GM12878 (cell line): ENCODE data around the gene LMO3. TPM values are rescaled to one million over a fixed set of nuclear protein-coding genes. Genes with fewer than 3 reads are reported as not detected.

Experiments
- ATAC-seq: fragments of 200-7000 bp; cut with Tn5 transposase; 3 replicates; pipeline ENCODE4 v1.9.1; 2020; ENCODE audit warnings: mild to moderate bottlenecking, moderate library complexity
- BruUV-seq: library from RNA; stranded (reverse); fragments of 400-500 nt; replicated peaks from 2 replicates; lab custom pipeline; 2021; lab: Mats Ljungman, UMichigan
- CTCF ChIA-PET: fragments of 300-600 bp; sonication (Branson Sonifier 250); formaldehyde crosslinking; extraction: SDS; loops from one replicate; lab custom pipeline; 2021; ENCODE audit warnings: inconsistent platforms; lab: Yijun Ruan, JAX
- POLR2A ChIA-PET: fragments of 350-600 bp; formaldehyde crosslinking; extraction: SDS; loops from one replicate; lab custom pipeline; 2021; ENCODE audit warnings: inconsistent platforms; lab: Charles Lee
- RAD21 ChIA-PET: fragments of 300-600 bp; sonication (Branson Sonifier 250); formaldehyde crosslinking; loops from one replicate; lab custom pipeline; 2023; ENCODE audit warnings: antibody characterized with exemption; ENCODE audit not compliant: unreplicated experiment; lab: Charles Lee
- SMC1A ChIA-PET: fragments of 300-600 bp; sonication (Branson Sonifier 250); formaldehyde crosslinking; loops from one replicate; lab custom pipeline; 2023; ENCODE audit not compliant: unreplicated experiment, uncharacterized antibody; lab: Charles Lee
- DNase-seq: peaks from one replicate; pipeline ENCODE4 v3.0.0-alpha.2; 2011; ENCODE audit warnings: low read depth, low spot score
- FAIRE-seq: peaks from 3 replicates; lab custom pipeline; 2011; peaks lifted over from hg19 to GRCh38; lab: Jason Lieb, UNC
- H2AFZ ChIP-seq: 2 replicates; pipeline ENCODE4 v1.6.0; 2011; ENCODE audit warnings: low read depth, low read length, control low read depth; ENCODE audit not compliant: control insufficient read depth
- H3K27ac ChIP-seq: 2 replicates; pipeline ENCODE4 v1.5.1; 2011; ENCODE audit warnings: control low read depth; ENCODE audit not compliant: control insufficient read depth, insufficient read depth
- H3K27me3 ChIP-seq, 2 experiments: replicated peaks in 1 of 2; 2 replicates each; pipeline versions ENCODE4 v1.6.0 to v1.6.1; 2011; ENCODE audit warnings: low read length in 1 of 2; ENCODE audit not compliant: control insufficient read depth in 2 of 2, insufficient read depth in 2 of 2
- H3K36me3 ChIP-seq, 2 experiments: 2 replicates each; pipeline ENCODE4 v1.5.1; 2011; ENCODE audit warnings: low read length in 1 of 2; ENCODE audit not compliant: control insufficient read depth in 2 of 2, insufficient read depth in 2 of 2
- H3K4me1 ChIP-seq: 2 replicates; pipeline ENCODE4 v1.6.1; 2011; ENCODE audit warnings: mild to moderate bottlenecking, low read length, moderate library complexity, mixed read lengths; ENCODE audit not compliant: control insufficient read depth, insufficient read depth
- H3K4me2 ChIP-seq: 2 replicates; pipeline ENCODE4 v1.6.0; 2011; ENCODE audit warnings: control low read depth; ENCODE audit not compliant: control insufficient read depth, insufficient read depth
- H3K4me3 ChIP-seq: fragments of 200-600 bp; sonication (generic); 2 replicates; pipeline ENCODE4 v1.5.1; 2016
- H3K79me2 ChIP-seq: 2 replicates; pipeline ENCODE4 v1.6.0; 2011; ENCODE audit warnings: low read length; ENCODE audit not compliant: control insufficient read depth, insufficient read depth
- H3K9ac ChIP-seq: 2 replicates; pipeline ENCODE4 v1.8.0; 2011; ENCODE audit warnings: low read length, control low read depth, mixed read lengths; ENCODE audit not compliant: control insufficient read depth, insufficient read depth
- H3K9me3 ChIP-seq: replicated peaks from 3 replicates; pipeline ENCODE4 v1.5.1; 2011; ENCODE audit warnings: mild to moderate bottlenecking, low read length; ENCODE audit not compliant: control insufficient read depth, insufficient read depth
- H4K20me1 ChIP-seq: 2 replicates; pipeline ENCODE4 v1.6.0; 2011; ENCODE audit not compliant: control insufficient read depth, insufficient read depth
- BHLHE40 ChIP-seq, 2 experiments: fragments of 450-650 bp in 1 of 2; IDR thresholded peaks; 2 replicates each; pipeline ENCODE4 v1.6.1; 2011 to 2017; ENCODE audit warnings: low read depth in 2 of 2, borderline replicate concordance in 1 of 2, improper control_type of control experiment in 1 of 2, low read length in 1 of 2, mild to moderate bottlenecking in 1 of 2
- FOS ChIP-seq: IDR thresholded peaks from 3 replicates; pipeline ENCODE4 v1.6.1; 2011; ENCODE audit warnings: borderline replicate concordance; ENCODE audit not compliant: insufficient read length; ENCODE audit errors: extremely low read depth
- MLLT1 ChIP-seq: fragments of 450-650 bp; IDR thresholded peaks from 2 replicates; pipeline ENCODE4 v1.6.1; 2016; ENCODE audit warnings: mild to moderate bottlenecking
- SMARCA5 ChIP-seq: fragments of 450-650 bp; IDR thresholded peaks from 2 replicates; pipeline ENCODE4 v1.6.1; 2017; ENCODE audit warnings: mild to moderate bottlenecking
- WGBS: methylation state at CpG from one replicate; pipeline ENCODE4 v1.1.6; 2016; ENCODE audit warnings: low lambda C conversion rate; ENCODE audit not compliant: insufficient replicate concordance, insufficient coverage; ENCODE audit errors: missing lambda C conversion rate; 5-methylcytosine and 5-hydroxymethylcytosine counted together
- in situ Hi-C: fragments of 300-500 bp; cut with MboI; formaldehyde crosslinking; loops from 9 replicates; pipeline ENCODE4 v1.14.3; 2018; ENCODE audit warnings: mixed read lengths
- intact Hi-C: fragments of 100-400 bp; cut with micrococcal nuclease; formaldehyde crosslinking; loops from one replicate; pipeline ENCODE4 v1.14.2; 2022; ENCODE audit not compliant: unreplicated experiment
- polyA plus RNA-seq, 11 experiments: library from polyadenylated mRNA; depleted of rRNA in 4 of 11; unstranded in 6 of 11; stranded (reverse) in 5 of 11; fragments of >200 nt; fragmentation: Nextera tagmentation in 4 of 11; fragmentation: Illumina TruSeq in 1 of 11; extraction: Ambion mirVana in 4 of 11; extraction: Trizol in 1 of 11; gene quantifications; 1 replicate in 1 of 11; 2 replicates in 10 of 11; pipeline versions ENCODE4 v1.2.1 to v1.2.3, GENCODE V29; 2011 to 2016; ENCODE audit warnings: inconsistent platforms in 2 of 11, missing spikeins in 2 of 11, low read depth in 1 of 11
- total RNA-seq, 4 experiments: library from RNA; depleted of rRNA in 3 of 4; stranded (reverse); fragments of >200 nt in 3 of 4; fragmentation: Illumina TruSeq in 1 of 4; extraction: Trizol in 1 of 4; gene quantifications; 2 replicates each; pipeline versions ENCODE4 v1.2.1 to v1.2.3, GENCODE V29; 2013 to 2021
- TF ChIP-seq, protein P1 (sequence below): IDR thresholded peaks from 2 replicates; pipeline ENCODE4 v1.6.1; 2012; ENCODE audit warnings: low read depth, low read length, improper control_type of control experiment

The LMO3 gene
- total and polyA plus RNA-seq, 10 of the 15 experiments (the other 5 are each of a cell fraction or from before 2014, with no cell fraction given): 1.6 to 13.5 (median 1.9) TPM

DNA sequence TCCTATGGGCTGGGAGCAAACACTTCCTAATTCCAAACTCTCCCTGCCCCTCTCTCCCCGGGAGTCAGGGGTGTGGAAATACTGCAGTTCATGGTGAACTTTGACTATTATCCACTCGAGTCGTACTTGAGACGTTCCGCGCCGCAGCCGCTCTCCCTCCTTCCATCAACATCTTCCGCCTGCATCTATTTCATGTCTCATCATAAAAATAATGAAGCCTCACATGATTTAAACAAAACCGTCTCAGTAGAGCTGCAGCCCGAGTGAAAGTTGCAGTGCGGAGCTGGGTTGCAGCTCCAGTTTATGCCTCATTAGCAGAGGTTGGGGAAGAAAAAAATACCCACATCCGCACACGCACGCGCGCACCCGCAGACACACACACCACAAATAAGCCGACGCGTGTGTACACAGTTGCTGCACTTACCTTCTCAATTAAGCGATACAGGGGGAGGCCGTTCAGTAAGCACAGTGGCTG is 283 bp downstream of the LMO3 start:
- SMC1A ChIA-PET: interaction anchor here (0.7 to 10.4 kb wide), 13 partner anchors 6 to 247 kb away, joined by 3 to 121 read pairs (median 4); no protein-coding TSS in a partner anchor
- POLR2A ChIA-PET: interaction anchor here (0.6 to 1.6 kb wide), 5 partner anchors 9 to 227 kb away, joined by 3 to 4 read pairs (median 3); no protein-coding TSS in a partner anchor
- Histone ChIP-seq H3K27ac (no peak overlapping the region), H3K4me3 (peak overlapping the region; percentile 27; the same call in 1 of the 2 replicates), H3K4me2 (0 out of 2 replicates have a peak overlapping the region, but pooled peaks have one; percentile 50), H3K36me3 (no peaks in the 10 kb centered on the region), H3K9me3 (no peaks in the 10 kb centered on the region), H3K9ac (no peak overlapping the region), H3K27me3 (peaks cover 0 to 2% of the 10 kb centered on the region in 2 experiments; a peak in 2 of 4 replicates), H3K4me1 (peaks cover under 1% of the 10 kb centered on the region; the same call in 1 of the 2 replicates), H2AFZ (no peak overlapping the region), H4K20me1 (no peaks in the 10 kb centered on the region), H3K79me2 (no peaks in the 10 kb centered on the region)
- intact Hi-C loops (no loop called here), in situ Hi-C loops (no loop called here)
- BruUV-seq: no TSS peak
- ATAC-seq (peak; percentile 16; the same call in 2 of the 3 replicates), DNase-seq (no peak), FAIRE-seq (no peak)
- 36% methylated on average over 23 of the region's 23 CpGs for WGBS
- RAD21 ChIA-PET: interaction anchor here (0.9 to 2.6 kb wide), 10 partner anchors 9 to 81 kb away, joined by 3 to 16 read pairs (median 4); no protein-coding TSS in a partner anchor
- CTCF ChIA-PET: interaction anchor here (0.6 to 1.6 kb wide), 5 partner anchors 10 to 224 kb away, joined by 3 to 5 read pairs (median 3); no protein-coding TSS in a partner anchor
- TF ChIP-seq SMARCA5 (no peak), FOS (no peak), MLLT1 (0 out of 2 replicates have a peak, but pooled peaks have one; percentile 41), BHLHE40 (IDR thresholded peaks at IDR 0.05; ENCODE audit: borderline replicate concordance in 1 of 2, low read depth in 2 of 2, low read length in 1 of 2) (peak in 1 of 2 experiments; percentile 71; a peak in 2 of 4 replicates)
- TF ChIP-seq, protein P1, sequence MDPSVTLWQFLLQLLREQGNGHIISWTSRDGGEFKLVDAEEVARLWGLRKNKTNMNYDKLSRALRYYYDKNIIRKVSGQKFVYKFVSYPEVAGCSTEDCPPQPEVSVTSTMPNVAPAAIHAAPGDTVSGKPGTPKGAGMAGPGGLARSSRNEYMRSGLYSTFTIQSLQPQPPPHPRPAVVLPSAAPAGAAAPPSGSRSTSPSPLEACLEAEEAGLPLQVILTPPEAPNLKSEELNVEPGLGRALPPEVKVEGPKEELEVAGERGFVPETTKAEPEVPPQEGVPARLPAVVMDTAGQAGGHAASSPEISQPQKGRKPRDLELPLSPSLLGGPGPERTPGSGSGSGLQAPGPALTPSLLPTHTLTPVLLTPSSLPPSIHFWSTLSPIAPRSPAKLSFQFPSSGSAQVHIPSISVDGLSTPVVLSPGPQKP: no peak
